GM12891 (cell line): ENCODE data around the gene SCFD2.

Experiments used
- POLR2A ChIP-seq: IDR thresholded peaks from 2 replicates; pipeline ENCODE4 v1.6.1; 2011; ENCODE audit warnings: low read depth, low read length, control low read depth
- POLR2AphosphoS5 ChIP-seq: IDR thresholded peaks from 2 replicates; pipeline ENCODE4 v1.6.1; 2011; ENCODE audit warnings: low read depth, low read length, control low read depth

GRCh38 chr4:53123171-53123570 is 242.7 kb downstream of the SCFD2 start:
- TF ChIP-seq POLR2AphosphoS5, result no peak
- TF ChIP-seq POLR2A, result no peak
